Mucosa of gallbladder (tissue), 1 donor: ENCODE measurements around the gene RBP2. TPM values are rescaled to one million over a fixed set of nuclear protein-coding genes. Genes with fewer than 3 reads are reported as not detected.

ENCODE experiments used
- DNase-seq: peaks from one replicate; pipeline ENCODE4 v3.0.0-alpha.2; 2020; ENCODE audit warnings: low spot score
- total RNA-seq: library from RNA; stranded (reverse); gene quantifications from one replicate; pipeline ENCODE4 v1.2.1, GENCODE V29; 2021
- donor health status: DM: no; HTN: no; CAD: no.

Gene RBP2
- 12.2 TPM for total RNA-seq

- no peak for DNase-seq
Observed at GRCh38 chr3:139476348-139476747, at the start of gene RBP2. Gene RBP2 (minus strand): TSS chr3:139476516. CDS start chr3:139476459, 57 bp downstream.

GRCh38 chr3:139524841-139525636 is 48.7 kb upstream of the RBP2 start:
- DNase-seq, result peak; percentile 7

- peak; percentile 1 for DNase-seq
Observed at GRCh38 chr3:139523718-139524117, 47.4 kb upstream of the RBP2 start.

GRCh38 chr3:139523166-139523565 is 46.9 kb upstream of the RBP2 start:
- peak; percentile 2 for DNase-seq

GRCh38 chr3:139522421-139522820 is 46.1 kb upstream of the RBP2 start:
- DNase-seq, result no peak

GRCh38 chr3:139521816-139522215 is 45.5 kb upstream of the RBP2 start:
- DNase-seq, result no peak

GRCh38 chr3:139521144-139521543 is 44.8 kb upstream of the RBP2 start:
- DNase-seq, result no peak

GRCh38 chr3:139519998-139520737 is 43.9 kb upstream of the RBP2 start:
- DNase-seq, result no peak

- DNase-seq, result no peak
Observed at GRCh38 chr3:139518926-139519842, 42.9 kb upstream of the RBP2 start.

GRCh38 chr3:139518306-139518705 is 42.0 kb upstream of the RBP2 start:
- no peak for DNase-seq

GRCh38 chr3:139517321-139518065 is 41.2 kb upstream of the RBP2 start:
- DNase-seq, result no peak

GRCh38 chr3:139514741-139515140 is 38.4 kb upstream of the RBP2 start:
- DNase-seq, result no peak

- DNase-seq, result no peak
Observed at GRCh38 chr3:139509631-139510030, 33.3 kb upstream of the RBP2 start.

- no peak for DNase-seq
Observed at GRCh38 chr3:139506766-139507165, 30.4 kb upstream of the RBP2 start.

- no peak for DNase-seq
Observed at GRCh38 chr3:139505829-139506386, 29.6 kb upstream of the RBP2 start.

- no peak for DNase-seq
Observed at GRCh38 chr3:139499536-139499935, 23.2 kb upstream of the RBP2 start.

- DNase-seq, result no peak
Observed at GRCh38 chr3:139493826-139494385, 17.6 kb upstream of the RBP2 start.

GRCh38 chr3:139491966-139492365 is 15.7 kb upstream of the RBP2 start:
- no peak for DNase-seq

GRCh38 chr3:139491027-139491700 is 14.8 kb upstream of the RBP2 start:
- no peak for DNase-seq

GRCh38 chr3:139482206-139482605 is 5.9 kb upstream of the RBP2 start:
- DNase-seq, result no peak
